HFF-Myc (cell line): Measurements from ENCODE around the gene FBXL12.
"Not testable (repeated sequence)": the region's sequence is repeated elsewhere in the genome, so short reads cannot be mapped to it uniquely, and the experiment has no call there.

ENCODE experiments used
- DNase-seq: peaks from one replicate; pipeline ENCODE4 v3.0.0-alpha.2; 2011; ENCODE audit warnings: low read depth; ENCODE audit errors: extremely low read depth
- H3K4me3 ChIP-seq: replicated peaks from 2 replicates; pipeline ENCODE4 v1.5.1; 2011; ENCODE audit warnings: low read depth, mild to moderate bottlenecking, control low read depth, low read length
- TF ChIP-seq, protein P1 (sequence below): IDR thresholded peaks from 2 replicates; pipeline ENCODE4 v1.5.1; 2012; ENCODE audit warnings: mild to moderate bottlenecking, low read depth, low read length, control low read depth; ENCODE audit errors: missing control alignments

Gene FBXL12

DNA sequence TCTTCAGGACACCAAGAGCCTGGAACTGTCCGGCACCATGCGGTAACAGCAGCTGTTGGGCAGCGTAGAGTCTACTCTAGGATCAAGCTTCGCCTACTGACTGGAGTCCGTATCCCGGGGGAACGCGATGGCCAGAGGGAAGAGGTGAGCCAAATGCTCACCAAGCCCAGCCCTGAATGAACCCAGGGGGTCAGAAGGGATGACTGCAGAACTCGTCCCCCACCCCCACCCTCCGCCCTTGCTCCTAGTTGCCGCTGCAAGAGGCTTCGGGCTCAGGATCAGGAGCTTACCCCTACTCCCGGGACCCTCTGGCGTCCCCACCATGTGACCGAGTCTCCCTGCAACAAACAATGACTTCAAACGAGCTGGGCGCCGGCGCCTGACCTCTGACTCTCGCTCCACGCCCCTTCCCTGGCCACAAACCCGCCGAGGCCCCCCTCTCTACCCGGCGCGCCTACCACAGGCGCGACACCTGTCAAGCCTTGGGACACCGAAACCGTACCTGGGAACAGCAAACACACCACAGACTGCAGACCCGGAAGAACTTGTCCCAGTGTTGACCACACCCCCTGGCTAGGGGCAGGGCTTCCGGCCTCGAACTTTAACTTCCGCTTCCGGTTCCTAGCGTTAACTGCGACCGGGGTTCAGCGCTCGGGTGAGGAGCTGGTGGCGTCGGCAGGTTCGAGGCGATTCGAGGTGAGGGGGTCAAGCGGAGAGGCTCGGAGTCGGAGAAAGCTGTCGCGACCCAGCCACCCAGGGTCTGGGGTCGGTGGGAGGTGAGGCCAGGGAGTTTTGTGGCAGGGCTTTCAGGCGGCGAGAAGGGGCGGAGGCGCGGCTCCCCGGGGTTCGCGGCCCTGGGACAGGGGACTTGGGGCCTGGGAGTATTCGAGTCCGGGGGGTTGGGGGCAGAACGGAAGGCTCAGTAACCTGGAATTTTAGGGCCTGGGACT lies 8.7 kb upstream of the FBXL12 start, which contains the start of gene UBL5:
Gene UBL5 (plus strand): TSS at position 630 of the 950 bp plus-strand sequence. CDS start 420 bp downstream, outside the sequence.
- DNase-seq = peak; percentile 61
- TF ChIP-seq, protein P1, sequence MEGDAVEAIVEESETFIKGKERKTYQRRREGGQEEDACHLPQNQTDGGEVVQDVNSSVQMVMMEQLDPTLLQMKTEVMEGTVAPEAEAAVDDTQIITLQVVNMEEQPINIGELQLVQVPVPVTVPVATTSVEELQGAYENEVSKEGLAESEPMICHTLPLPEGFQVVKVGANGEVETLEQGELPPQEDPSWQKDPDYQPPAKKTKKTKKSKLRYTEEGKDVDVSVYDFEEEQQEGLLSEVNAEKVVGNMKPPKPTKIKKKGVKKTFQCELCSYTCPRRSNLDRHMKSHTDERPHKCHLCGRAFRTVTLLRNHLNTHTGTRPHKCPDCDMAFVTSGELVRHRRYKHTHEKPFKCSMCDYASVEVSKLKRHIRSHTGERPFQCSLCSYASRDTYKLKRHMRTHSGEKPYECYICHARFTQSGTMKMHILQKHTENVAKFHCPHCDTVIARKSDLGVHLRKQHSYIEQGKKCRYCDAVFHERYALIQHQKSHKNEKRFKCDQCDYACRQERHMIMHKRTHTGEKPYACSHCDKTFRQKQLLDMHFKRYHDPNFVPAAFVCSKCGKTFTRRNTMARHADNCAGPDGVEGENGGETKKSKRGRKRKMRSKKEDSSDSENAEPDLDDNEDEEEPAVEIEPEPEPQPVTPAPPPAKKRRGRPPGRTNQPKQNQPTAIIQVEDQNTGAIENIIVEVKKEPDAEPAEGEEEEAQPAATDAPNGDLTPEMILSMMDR = no peak
- H3K4me3 ChIP-seq = peak within 1 kb of the TSS; percentile 99

DNA sequence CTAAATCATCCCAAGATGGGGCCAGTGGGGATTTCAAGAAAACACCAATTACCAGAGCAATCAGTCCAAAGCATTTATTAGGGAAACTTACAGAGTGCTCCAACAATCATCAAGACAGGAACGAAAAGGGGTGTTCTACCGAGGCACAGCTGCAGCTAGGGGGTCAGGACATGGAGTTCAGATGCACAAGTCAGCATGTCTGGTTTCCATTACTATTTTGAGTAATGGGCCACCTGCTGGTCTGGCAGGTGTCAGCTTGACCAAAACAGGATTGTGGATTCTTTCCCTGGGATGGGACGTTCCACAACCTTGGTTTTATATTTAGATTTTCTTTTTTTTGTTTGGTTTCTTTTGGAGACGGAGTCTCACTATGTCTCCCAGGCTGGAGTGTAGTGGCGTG lies 4.9 kb upstream of the FBXL12 start:
- no peak overlapping the region for H3K4me3 ChIP-seq
- DNase-seq = no peak
- TF ChIP-seq, protein P1 = no peak

DNA sequence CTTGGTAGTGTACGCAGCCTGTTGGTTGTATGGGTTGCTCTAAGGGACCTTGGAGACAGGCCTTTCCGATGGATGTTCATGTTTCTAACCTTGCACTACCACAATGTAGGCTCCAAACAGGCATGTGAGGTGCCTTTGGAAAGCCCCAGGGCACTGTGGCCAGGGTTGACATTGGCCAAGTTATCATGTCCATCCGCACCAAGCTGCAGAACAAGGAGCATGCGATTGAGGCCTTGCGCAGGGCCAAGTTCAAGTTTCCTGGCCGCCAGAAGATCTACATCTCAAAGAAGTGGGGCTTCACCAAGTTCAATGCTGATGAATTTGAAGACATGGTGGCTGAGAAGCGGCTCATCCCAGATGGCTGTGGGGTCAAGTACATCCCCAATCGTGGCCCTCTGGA lies 1.2 kb upstream of the FBXL12 start:
- DNase-seq = not testable (repeated sequence)
- 0 out of 2 replicates have a peak overlapping the region, but pooled peaks have one; percentile 12 for H3K4me3 ChIP-seq

DNA sequence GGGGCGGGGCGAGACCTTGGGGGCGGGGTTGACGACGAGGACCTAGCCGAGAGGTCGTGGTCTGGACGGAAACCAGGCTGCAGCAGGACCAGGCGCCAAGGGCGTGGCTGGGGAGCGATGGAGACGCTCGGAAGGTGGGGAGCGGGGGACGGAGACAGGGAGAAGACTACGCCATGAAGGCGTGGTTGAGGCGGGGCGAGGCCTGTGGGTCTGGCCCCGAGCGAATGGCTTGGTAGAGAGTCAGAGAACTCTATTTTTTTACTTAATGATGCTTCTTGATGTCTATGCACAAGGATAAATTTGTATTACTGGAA lies 674 bp upstream of the FBXL12 start:
- DNase-seq = no peak
- H3K4me3 ChIP-seq = peak overlapping the region; percentile 12; the same call in 1 of the 2 replicates
- TF ChIP-seq, protein P1 = no peak

DNA sequence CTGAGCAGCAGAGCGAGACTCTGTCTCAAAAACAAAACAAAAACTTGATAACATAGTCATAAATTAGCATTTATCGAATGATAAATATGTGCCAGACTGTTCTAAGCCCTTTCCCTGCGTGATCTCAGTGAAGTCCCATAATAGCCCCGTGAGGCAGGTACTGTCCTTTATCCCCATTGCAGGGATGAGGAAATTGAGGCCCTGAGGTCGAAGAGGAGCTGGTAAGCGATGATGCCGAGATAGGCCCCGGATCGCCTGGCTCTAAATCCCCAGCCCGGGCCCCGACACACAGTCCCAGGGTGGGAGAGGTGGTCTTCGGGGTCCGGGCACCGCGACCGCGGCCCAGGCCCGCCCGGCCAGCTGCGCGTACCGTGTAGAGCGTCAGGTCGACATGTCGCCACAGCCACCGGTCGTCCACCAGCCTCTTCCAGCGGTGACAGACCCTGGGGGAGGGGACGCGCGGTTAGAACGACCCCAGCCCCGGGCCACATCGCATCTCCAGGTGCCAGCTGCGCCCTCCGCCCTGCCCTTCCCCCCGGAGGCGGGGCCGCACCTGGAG lies 625 bp downstream of the FBXL12 start:
- TF ChIP-seq, protein P1 = no peak
- peak overlapping the region; percentile 99 for H3K4me3 ChIP-seq
- DNase-seq = no peak

DNA sequence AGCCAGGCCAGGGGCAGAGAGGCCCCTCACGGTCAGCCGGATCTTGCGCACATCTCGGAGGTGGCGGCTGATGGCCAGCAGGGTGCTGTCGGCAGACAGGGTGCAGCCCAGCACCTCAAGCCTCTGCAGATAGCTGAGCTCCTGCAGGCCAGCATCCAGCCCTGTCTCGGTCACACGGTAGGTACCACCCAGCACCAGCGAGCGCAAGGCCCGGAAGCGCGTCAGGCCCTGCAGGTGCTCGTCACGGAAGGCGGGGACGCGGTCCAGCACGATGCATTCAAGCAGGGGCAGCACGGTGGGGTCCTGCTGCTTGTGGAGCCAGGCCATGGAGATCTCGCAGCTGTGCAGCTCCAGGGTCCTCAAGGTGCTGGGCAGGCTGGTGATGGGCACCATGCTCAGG lies 7.7 kb downstream of the FBXL12 start:
- TF ChIP-seq, protein P1 = no peak
- H3K4me3 ChIP-seq = no peak overlapping the region
- DNase-seq = no peak

DNA sequence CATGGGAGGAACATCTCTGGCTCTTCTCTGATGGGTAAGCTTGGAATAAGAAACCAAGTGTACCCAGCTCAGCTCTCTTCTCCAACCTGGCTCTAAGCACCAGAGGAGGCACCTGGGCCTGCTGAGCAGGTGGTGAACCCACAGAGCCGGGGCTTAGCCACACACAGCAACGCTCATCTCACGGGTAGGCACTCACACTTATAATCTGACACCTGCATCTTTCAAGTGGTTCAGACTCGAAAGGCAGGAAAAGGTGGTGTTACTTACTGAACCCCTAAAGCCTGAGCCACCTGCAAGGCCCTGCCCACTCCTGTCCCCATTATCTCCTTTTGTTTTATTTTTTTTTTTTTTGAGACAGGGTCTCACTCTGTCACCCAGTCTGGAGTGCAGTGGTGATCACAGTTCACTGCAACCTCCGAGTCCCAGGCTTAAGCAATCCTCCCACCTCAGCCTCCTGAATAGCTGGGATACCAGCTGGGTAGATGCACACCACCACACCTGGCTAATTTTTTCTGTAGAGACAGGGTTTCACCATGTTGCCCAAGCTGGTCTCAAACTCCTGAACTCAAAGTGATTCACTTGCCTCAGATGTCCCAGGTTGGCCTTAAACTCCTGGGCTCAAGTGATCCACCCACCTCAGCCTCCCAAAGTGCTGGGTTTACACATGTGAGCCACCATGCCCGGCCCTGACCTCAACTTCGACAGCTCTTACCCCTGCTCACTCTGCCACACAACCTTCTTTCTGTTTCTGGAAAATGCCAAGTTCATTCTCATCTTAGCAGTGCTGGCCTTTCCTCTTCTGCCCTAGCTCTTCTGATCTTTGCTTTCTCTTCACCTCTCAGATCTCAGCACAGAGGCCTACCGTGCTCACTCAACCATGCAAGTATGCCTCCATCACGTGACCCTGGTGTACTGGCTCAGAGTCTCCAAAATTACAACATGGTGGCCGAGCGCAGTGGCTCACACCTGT lies 9.7 kb downstream of the FBXL12 start:
- TF ChIP-seq, protein P1 = no peak
- DNase-seq = no peak
- no peak overlapping the region for H3K4me3 ChIP-seq
